Tibial nerve (tissue), 4 donors: ENCODE results near the gene OSBPL10.

Source experiments
- CTCF ChIP-seq, 5 experiments: fragments of 200-600 bp in 3 of 5; fragments of 450-650 bp in 2 of 5; sonication (generic) in 3 of 5; IDR thresholded peaks; one replicate each; pipeline ENCODE4 v1.5.1; 2016 to 2019; ENCODE audit warnings: antibody characterized with exemption in 5 of 5, mild to moderate bottlenecking in 3 of 5, moderate library complexity in 2 of 5
- EP300 ChIP-seq, 2 donors: sonication (generic); formaldehyde crosslinking; IDR thresholded peaks; one replicate each; pipeline ENCODE4 v1.6.1; 2017; ENCODE audit warnings: antibody characterized with exemption in 2 of 2, mild to moderate bottlenecking in 1 of 2

DNA sequence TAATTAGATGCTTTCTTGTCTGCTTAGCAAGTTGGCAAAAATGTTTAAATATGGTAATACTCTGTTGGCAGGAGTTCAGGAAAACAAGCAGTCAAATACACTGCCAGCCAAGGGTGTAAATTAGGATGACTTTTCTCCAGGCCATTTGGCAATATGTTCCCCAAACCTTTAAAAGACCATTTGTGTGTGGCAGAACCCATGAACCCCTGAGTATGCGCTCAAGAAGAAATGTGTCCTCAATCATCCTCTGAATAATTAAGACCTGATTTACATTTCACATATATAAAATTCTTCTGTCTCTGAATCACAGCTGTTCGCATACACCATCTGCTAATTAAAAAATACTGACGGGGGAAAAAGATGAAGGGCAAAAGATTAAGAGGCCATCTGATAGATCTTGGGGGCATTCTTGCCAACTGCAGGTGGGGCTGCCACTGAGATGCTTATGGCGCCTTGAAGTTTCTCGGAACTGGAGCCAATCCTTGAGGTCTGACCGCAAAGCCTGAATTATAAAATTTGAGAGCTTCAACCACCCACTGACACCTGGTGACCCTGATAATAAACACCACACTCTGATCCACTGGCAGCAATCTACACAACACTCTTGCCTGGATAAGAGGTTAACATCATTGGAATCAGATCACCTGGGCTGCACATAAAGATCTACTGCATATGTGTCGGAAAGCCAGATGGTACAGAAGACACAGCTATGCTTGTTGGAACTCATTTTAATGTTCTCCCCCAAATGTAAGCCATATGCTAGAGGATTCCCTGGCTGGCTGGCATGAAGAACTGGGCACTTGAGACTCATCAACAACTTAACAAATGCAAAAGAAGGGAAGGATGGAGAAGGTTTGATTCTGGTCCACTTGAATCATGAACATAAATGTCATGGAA, 190.6 kb downstream of the OSBPL10 start:
- TF ChIP-seq EP300 (IDR thresholded peaks at IDR 0.05) (no peak), CTCF (IDR thresholded peaks at IDR 0.05) (no peak)
